ENCODE data around the gene LNX1.

LNX1 gene
- total RNA-seq: 0 reads per million in 2 experiments

GRCh38 chr4:53591372-53591892 is at the start of gene LNX1:
Gene LNX1, minus strand, starts transcription at chr4:53591486. Its CDS starts 17,484 bp downstream, at chr4:53574002.
- DNase-seq (ENCODE audit: low read depth): no peak

- no peak for DNase-seq (ENCODE audit: low read depth)
Measured at GRCh38 chr4:53640576-53641453, 49.5 kb upstream of the LNX1 start.

GRCh38 chr4:53638919-53639318 is 47.6 kb upstream of the LNX1 start:
- DNase-seq (ENCODE audit: low read depth): no peak

GRCh38 chr4:53637348-53637747 is 46.1 kb upstream of the LNX1 start:
- no peak for DNase-seq (ENCODE audit: low read depth)

GRCh38 chr4:53635697-53636483 is 44.6 kb upstream of the LNX1 start:
- DNase-seq (ENCODE audit: low read depth): no peak

- no peak for DNase-seq (ENCODE audit: low read depth)
Measured at GRCh38 chr4:53633608-53634007, 42.3 kb upstream of the LNX1 start.

GRCh38 chr4:53629296-53629695 is 38.0 kb upstream of the LNX1 start:
- no peak for DNase-seq (ENCODE audit: low read depth)

- no peak for DNase-seq (ENCODE audit: low read depth)
Measured at GRCh38 chr4:53626491-53626890, 35.2 kb upstream of the LNX1 start.

GRCh38 chr4:53625888-53626287 is 34.6 kb upstream of the LNX1 start:
- no peak for DNase-seq (ENCODE audit: low read depth)

GRCh38 chr4:53622739-53623151 is 31.5 kb upstream of the LNX1 start:
- DNase-seq (ENCODE audit: low read depth): no peak

GRCh38 chr4:53620956-53621355 is 29.7 kb upstream of the LNX1 start:
- no peak for DNase-seq (ENCODE audit: low read depth)

- DNase-seq (ENCODE audit: low read depth): no peak
Measured at GRCh38 chr4:53619431-53619830, 28.1 kb upstream of the LNX1 start.

- no peak for DNase-seq (ENCODE audit: low read depth)
Measured at GRCh38 chr4:53618321-53618720, 27.0 kb upstream of the LNX1 start.

GRCh38 chr4:53617101-53617680 is 25.9 kb upstream of the LNX1 start:
- no peak for DNase-seq (ENCODE audit: low read depth)

GRCh38 chr4:53616219-53616618 is 24.9 kb upstream of the LNX1 start:
- DNase-seq (ENCODE audit: low read depth): no peak

- DNase-seq (ENCODE audit: low read depth): no peak
Measured at GRCh38 chr4:53614591-53614990, 23.3 kb upstream of the LNX1 start.

GRCh38 chr4:53613428-53613827 is 22.1 kb upstream of the LNX1 start:
- no peak for DNase-seq (ENCODE audit: low read depth)

GRCh38 chr4:53608649-53609048 is 17.4 kb upstream of the LNX1 start:
- no peak for DNase-seq (ENCODE audit: low read depth)

- no peak for DNase-seq (ENCODE audit: low read depth)
Measured at GRCh38 chr4:53608242-53608641, 17.0 kb upstream of the LNX1 start.

- DNase-seq (ENCODE audit: low read depth): no peak
Measured at GRCh38 chr4:53605783-53606182, 14.5 kb upstream of the LNX1 start.

- no peak for DNase-seq (ENCODE audit: low read depth)
Measured at GRCh38 chr4:53602390-53602789, 11.1 kb upstream of the LNX1 start.

- no peak for DNase-seq (ENCODE audit: low read depth)
Measured at GRCh38 chr4:53601251-53601764, 10.0 kb upstream of the LNX1 start.
